K562 (cell line): ENCODE data around the gene CCDC85C. TPM values are rescaled to one million over a fixed set of nuclear protein-coding genes. Genes with fewer than 3 reads are reported as not detected.

Source experiments
- BCLAF1 ChIP-seq, 2 experiments: fragments of 450-650 bp in 1 of 2; IDR thresholded peaks; 2 replicates each; pipeline ENCODE4 v1.6.1; 2011 to 2017; ENCODE audit warnings: low read depth in 2 of 2, antibody characterized with exemption in 1 of 2, borderline replicate concordance in 1 of 2, low read length in 1 of 2, mild to moderate bottlenecking in 1 of 2, mixed read lengths in 1 of 2; ENCODE audit not compliant: control insufficient read depth in 1 of 2
- BMI1 ChIP-seq: fragments of 150-350 bp; IDR thresholded peaks from 2 replicates; pipeline ENCODE4 v1.6.1; 2014; ENCODE audit warnings: low read length
- HBP1 ChIP-seq: fragments of 450-650 bp; formaldehyde crosslinking; IDR thresholded peaks from 2 replicates; pipeline ENCODE4 v1.4.0; 2022; ENCODE audit warnings: missing genetic modification characterization
- MGA ChIP-seq: fragments of 450-650 bp; IDR thresholded peaks from 2 replicates; pipeline ENCODE4 v1.6.1; 2016; ENCODE audit warnings: mild to moderate bottlenecking, moderate library complexity
- SRSF1 ChIP-seq: fragments of 200-400 bp; formaldehyde crosslinking; IDR thresholded peaks from 2 replicates; pipeline ENCODE4 v1.6.1; 2017; ENCODE audit warnings: mild to moderate bottlenecking, low read depth, low read length, moderate library complexity
- TCF7 ChIP-seq: sonication (generic); IDR thresholded peaks from 2 replicates; pipeline ENCODE4 v1.6.1; 2016; ENCODE audit warnings: antibody characterized with exemption, borderline replicate concordance
- ZBTB9 ChIP-seq: fragments of 450-650 bp; formaldehyde crosslinking; IDR thresholded peaks from 2 replicates; pipeline ENCODE4 v1.4.0; 2020; ENCODE audit warnings: mild to moderate bottlenecking, moderate library complexity
- ZFP36 ChIP-seq: fragments of 150-350 bp; IDR thresholded peaks from 2 replicates; pipeline ENCODE4 v1.6.1; 2018; ENCODE audit warnings: low read length, low read depth; ENCODE audit not compliant: partially characterized antibody
- polyA plus RNA-seq, 8 experiments: library from polyadenylated mRNA; depleted of rRNA in 4 of 8; stranded (reverse) in 5 of 8; unstranded in 3 of 8; fragments of >200 nt; fragmentation: Nextera tagmentation in 2 of 8; fragmentation: Illumina TruSeq in 1 of 8; extraction: Ambion mirVana in 2 of 8; extraction: Trizol in 1 of 8; gene quantifications; 2 replicates each; pipeline versions ENCODE4 v1.2.1 to v1.2.3, GENCODE V29; 2011 to 2014; ENCODE audit warnings: inconsistent platforms in 1 of 8, missing spikeins in 1 of 8
- total RNA-seq, 7 experiments: library from RNA; depleted of rRNA in 6 of 7; stranded (reverse); fragments of >200 nt in 6 of 7; fragmentation: Illumina TruSeq in 2 of 7; extraction: Trizol in 2 of 7; gene quantifications; 2 replicates each; pipeline versions ENCODE4 v1.2.1 to v1.2.3, GENCODE V29; 2011 to 2021; ENCODE audit warnings: low replicate concordance in 1 of 7

CCDC85C gene
- total and polyA plus RNA-seq, 9 of the 15 experiments (the other 6 are each of a cell fraction or from before 2014, with no cell fraction given) = 0.18 to 22.0 (median 6.3) TPM

GRCh38 chr14:99554184-99554583 lies 49.8 kb downstream of the CCDC85C start (continued):
- no peak for TF ChIP-seq MGA
- no peak for TF ChIP-seq ZFP36
- TF ChIP-seq TCF7 = no peak
- TF ChIP-seq SRSF1 = no peak
- TF ChIP-seq ZBTB9 (CRISPR knock-in tag) = no peak
- TF ChIP-seq BCLAF1 (IDR thresholded peaks at IDR 0.05; ENCODE audit: borderline replicate concordance in 1 of 2, control insufficient read depth in 1 of 2, low read depth in 2 of 2, low read length in 1 of 2) = no peak
- no peak for TF ChIP-seq BMI1
- TF ChIP-seq HBP1 (CRISPR knock-in tag) = no peak
